Omental fat pad (tissue), 4 donors: ENCODE data around the gene MRFAP1. TPM values are rescaled to one million over a fixed set of nuclear protein-coding genes. Genes with fewer than 3 reads are reported as not detected.
A peak's percentile ranks its signal among the peaks of the same experiment; 100 is the strongest.
"Not testable (repeated sequence)": the region's sequence is repeated elsewhere in the genome, so short reads cannot be mapped to it uniquely, and the experiment has no call there.

ENCODE experiments used
- ATAC-seq: fragments of 150-250 bp; one replicate; pipeline ENCODE4 v1.9.1; 2016; ENCODE audit warnings: mild to moderate bottlenecking, moderate library complexity; ENCODE audit not compliant: low FRiP score
- DNase-seq: peaks from one replicate; pipeline ENCODE4 v3.0.0-alpha.2; 2019; ENCODE audit warnings: low spot score
- total RNA-seq, 4 donors: library from RNA; depleted of rRNA; stranded (reverse); fragments of >200 nt; gene quantifications; one replicate each; pipeline ENCODE4 v1.1.0, GENCODE V29; 2016
- TF ChIP-seq, protein P1 (sequence below), 3 donors: fragments of 450-650 bp; IDR thresholded peaks; one replicate each; pipeline ENCODE4 v1.5.1; 2016 to 2017; ENCODE audit warnings: antibody characterized with exemption in 3 of 3, mild to moderate bottlenecking in 3 of 3, moderate library complexity in 2 of 3

MRFAP1 gene
- total RNA-seq, 4 donors from 2014 or later = 125 to 149 (median 140) TPM

DNA sequence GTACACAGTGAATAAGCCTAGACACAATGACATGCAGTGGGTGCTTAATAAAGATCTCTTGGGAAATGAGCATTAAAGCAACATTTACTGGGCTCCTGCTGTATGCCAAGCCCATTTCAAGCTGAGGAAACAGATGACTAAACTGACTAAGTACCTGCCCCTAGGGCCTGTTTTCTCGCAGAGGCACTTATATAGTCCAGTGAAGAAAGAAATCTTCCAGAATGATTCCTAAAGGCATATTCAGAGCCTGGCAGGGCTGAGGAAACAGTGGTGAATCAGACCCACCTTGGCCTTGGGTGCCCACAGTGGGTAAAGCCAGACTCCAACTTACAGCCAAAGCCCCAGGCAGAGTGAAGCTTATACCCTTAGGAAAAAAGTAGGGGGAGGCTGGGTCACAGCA is 31.2 kb downstream of the MRFAP1 start:
- ATAC-seq = no peak
- TF ChIP-seq, protein P1, sequence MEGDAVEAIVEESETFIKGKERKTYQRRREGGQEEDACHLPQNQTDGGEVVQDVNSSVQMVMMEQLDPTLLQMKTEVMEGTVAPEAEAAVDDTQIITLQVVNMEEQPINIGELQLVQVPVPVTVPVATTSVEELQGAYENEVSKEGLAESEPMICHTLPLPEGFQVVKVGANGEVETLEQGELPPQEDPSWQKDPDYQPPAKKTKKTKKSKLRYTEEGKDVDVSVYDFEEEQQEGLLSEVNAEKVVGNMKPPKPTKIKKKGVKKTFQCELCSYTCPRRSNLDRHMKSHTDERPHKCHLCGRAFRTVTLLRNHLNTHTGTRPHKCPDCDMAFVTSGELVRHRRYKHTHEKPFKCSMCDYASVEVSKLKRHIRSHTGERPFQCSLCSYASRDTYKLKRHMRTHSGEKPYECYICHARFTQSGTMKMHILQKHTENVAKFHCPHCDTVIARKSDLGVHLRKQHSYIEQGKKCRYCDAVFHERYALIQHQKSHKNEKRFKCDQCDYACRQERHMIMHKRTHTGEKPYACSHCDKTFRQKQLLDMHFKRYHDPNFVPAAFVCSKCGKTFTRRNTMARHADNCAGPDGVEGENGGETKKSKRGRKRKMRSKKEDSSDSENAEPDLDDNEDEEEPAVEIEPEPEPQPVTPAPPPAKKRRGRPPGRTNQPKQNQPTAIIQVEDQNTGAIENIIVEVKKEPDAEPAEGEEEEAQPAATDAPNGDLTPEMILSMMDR (IDR thresholded peaks at IDR 0.05) = no peak

DNA sequence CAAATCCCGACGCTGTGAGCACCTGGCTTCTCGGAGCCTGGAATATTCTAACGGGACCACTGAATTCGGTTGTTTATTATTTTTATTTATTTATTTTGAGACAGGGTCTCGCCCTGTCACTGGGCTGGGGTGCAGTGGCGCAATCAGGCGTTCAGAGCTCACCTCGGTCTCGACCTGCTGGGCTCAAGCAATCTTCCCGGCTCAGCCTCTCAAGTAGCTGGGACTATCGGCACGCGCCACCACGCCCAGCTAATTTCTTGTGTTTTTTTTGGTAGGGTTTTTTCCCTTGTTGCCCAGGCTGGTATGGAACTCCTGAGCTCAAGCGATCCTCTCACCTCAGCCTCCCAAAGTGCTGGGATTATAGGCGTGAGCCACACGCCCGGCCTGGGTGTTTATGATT is 31.6 kb downstream of the MRFAP1 start:
- TF ChIP-seq, protein P1 (IDR thresholded peaks at IDR 0.05) = no peak
- no peak for DNase-seq
- no peak for ATAC-seq

More for the DNA sequence above, 31.2 kb downstream of the MRFAP1 start:
- no peak for DNase-seq

DNA sequence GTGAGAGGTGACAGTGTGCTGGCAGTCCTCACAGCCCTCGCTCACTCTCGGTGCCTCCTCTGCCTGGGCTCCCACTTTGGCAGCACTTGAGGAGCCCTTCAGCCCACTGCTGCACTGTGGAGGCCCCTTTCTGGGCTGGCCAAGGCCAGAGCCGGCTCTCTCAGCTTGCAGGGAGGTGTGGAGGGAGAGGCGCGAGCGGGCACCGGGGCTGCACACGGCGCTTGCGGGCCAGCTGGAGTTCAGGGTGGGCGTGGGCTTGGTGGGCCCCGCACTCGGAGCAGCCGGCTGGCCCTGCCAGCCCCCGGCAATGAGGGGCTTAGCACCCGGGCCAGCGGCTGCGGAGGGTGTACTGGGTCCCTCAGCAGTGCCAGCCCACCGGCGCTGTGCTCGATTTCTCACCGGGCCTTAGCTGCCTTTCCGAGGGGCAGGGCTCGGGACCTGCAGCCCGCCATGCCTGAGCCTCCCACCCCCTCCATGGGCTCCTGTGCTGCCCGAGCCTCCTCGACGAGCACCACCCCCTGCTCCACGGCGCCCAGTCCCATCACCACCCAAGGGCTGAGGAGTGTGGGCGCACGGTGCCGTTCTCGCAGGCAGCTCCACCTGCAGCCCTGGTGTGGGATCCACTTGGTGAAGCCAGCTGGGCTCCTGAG is 32.2 kb downstream of the MRFAP1 start:
- DNase-seq, ATAC-seq: not testable (repeated sequence)

DNA sequence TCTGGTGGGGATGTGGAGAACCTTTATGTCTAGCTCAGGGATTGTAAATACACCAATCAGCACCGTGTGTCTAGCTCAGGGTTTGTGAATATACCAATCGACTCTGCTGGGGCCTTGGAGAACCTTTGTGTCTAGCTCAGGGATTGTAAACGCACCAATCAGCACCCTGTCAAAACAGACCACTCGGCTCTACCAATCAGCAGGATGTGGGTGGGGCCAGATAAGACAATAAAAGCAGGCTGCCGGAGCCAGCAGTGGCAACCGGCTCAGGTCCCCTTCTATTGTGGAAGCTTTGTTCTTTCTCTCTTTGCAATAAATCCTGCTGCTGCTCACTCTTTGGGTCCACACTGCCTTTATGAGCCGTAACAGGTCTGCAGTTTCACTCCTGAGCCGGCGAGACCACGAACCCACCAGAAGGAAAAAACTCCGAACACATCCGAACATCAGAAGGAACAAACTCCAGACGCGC is 32.7 kb downstream of the MRFAP1 start:
- not testable (repeated sequence) for ATAC-seq, DNase-seq

DNA sequence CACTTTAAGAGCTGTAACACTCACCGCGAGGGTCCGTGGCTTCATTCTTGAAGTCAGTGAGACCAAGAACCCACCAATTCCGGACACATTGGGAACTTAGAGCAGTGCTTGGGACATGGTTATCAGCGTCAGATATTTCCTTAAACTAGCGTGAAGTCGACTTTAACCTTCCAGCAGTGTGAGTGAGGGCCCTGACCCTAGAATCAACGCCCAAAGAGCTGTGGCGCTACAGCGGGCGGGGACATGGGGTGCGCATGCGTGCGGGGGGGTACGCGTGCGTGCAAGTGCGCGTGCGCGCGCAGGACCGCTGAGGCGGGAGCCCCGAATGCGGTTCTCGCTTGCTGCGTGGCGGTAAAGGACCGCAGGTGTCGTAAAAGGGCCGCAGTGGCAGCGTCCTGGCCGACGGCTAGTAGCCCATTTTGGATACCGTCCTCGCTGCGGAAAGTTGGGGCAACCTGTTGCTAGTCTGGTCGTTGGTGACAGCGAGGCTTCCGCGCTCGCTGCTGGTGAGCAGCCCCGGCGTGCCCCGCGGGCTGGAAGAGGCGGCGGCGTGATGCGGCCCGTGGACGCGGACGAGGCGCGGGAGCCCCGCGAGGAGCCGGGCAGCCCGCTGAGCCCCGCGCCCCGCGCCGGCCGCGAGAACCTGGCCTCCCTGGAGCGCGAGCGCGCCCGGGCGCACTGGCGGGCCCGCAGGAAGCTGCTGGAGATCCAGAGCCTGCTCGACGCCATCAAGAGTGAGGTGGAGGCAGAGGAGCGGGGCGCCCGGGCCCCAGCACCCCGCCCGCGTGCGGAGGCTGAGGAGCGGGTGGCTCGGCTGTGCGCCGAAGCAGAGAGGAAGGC is 33.4 kb downstream of the MRFAP1 start:
- ATAC-seq (peak; percentile 93), DNase-seq (peak; percentile 67)
- TF ChIP-seq, protein P1 (IDR thresholded peaks at IDR 0.05) = no peak

DNA sequence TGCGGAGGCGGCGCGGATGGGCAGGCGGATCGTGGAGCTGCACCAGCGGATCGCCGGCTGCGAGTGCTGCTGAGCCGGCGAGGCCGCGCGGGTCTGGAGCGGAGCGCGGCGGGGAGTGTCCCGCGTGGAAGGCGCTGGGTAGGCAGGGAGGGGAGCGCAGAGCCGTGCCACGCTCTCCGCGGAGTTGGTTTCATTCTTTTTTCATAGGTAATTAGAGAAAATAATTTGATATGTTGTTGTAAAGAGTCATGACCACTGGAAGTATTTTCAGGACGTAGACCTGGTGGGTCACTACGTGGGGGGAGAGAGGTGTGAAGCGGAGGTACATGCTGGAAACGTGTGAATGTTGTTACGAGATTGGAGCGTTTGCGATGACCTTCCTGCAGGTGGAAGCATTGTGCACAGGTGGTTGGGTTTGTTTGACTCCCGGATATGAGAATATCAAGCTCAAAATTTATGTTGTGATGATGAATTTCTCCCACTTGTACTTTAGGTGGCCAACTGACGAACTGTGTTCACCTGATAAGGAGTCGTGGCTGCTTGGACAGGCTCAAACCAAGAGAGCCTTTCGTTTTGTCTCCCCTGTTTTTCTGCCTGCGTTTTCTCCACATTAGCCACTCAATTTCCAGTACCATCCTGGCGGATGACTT is 34.1 kb downstream of the MRFAP1 start:
- DNase-seq = no peak
- no peak for ATAC-seq
- TF ChIP-seq, protein P1 (IDR thresholded peaks at IDR 0.05) = no peak

DNA sequence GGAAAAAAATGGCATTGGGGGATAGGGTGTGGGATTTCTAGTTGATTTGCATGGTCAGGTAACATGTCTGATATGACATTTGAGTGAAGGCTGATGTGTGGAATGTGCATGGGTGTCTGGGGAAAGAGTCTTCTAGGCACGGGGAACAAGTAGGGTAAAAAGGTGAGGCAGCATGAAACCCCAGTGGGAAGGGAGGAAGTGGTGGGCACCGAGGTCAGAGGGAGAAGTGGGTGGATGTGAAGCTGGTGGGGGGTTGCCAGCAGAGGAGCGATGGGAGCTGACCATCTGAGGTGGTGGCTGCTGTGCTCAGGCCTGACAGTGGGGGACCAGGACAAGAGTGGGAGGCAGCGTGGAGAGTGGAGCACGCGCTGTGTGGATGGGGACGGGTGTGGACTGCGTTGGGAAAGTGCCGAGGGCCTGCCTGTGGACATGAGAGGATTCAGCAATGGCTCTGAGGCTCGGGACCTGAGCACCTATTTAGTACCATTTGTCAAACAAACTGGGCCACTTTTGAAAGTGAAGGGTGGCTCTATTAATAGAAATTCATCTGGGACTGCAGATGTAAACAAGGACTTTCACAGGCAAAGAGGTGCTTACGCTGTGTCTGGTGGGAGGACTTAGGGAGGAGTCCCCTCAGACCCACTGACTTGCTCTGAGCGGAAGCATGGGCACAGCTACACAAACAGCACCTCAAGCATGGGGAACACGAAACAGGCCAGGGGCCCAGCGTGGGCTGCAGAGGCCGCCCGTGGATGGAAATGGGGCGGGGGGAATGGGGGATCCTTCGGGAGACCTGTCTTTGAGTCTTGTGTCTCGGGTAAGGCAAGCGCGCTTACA is 36.5 kb downstream of the MRFAP1 start:
- ATAC-seq (no peak), DNase-seq (no peak)
- TF ChIP-seq, protein P1 (IDR thresholded peaks at IDR 0.05) = no peak
